ENCODE results near the gene DENND5A. TPM values are rescaled to one million over a fixed set of nuclear protein-coding genes. Genes with fewer than 3 reads are reported as not detected.

The DENND5A gene
- total RNA-seq, 4 donors from 2014 or later, result 6.1 to 67.7 (median 23.2) TPM

- Histone ChIP-seq H3K27me3 (no peaks in the 10 kb centered on the region), H3K27ac (no peak overlapping the region), H3K9me3 (no peaks in the 10 kb centered on the region), H3K4me3 (no peak overlapping the region), H3K36me3 (no peaks in the 10 kb centered on the region), H3K4me1 (no peaks in the 10 kb centered on the region)
- TF ChIP-seq, protein P1, sequence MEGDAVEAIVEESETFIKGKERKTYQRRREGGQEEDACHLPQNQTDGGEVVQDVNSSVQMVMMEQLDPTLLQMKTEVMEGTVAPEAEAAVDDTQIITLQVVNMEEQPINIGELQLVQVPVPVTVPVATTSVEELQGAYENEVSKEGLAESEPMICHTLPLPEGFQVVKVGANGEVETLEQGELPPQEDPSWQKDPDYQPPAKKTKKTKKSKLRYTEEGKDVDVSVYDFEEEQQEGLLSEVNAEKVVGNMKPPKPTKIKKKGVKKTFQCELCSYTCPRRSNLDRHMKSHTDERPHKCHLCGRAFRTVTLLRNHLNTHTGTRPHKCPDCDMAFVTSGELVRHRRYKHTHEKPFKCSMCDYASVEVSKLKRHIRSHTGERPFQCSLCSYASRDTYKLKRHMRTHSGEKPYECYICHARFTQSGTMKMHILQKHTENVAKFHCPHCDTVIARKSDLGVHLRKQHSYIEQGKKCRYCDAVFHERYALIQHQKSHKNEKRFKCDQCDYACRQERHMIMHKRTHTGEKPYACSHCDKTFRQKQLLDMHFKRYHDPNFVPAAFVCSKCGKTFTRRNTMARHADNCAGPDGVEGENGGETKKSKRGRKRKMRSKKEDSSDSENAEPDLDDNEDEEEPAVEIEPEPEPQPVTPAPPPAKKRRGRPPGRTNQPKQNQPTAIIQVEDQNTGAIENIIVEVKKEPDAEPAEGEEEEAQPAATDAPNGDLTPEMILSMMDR (IDR thresholded peaks at IDR 0.05), result no peak
- no peak for TF ChIP-seq POLR2A (IDR thresholded peaks at IDR 0.05)
- DNase-seq, result peak in 1 of 3 donors; percentile 31
Observed at GRCh38 chr11:9269492-9270013, 4.4 kb upstream of the DENND5A start.

DNA sequence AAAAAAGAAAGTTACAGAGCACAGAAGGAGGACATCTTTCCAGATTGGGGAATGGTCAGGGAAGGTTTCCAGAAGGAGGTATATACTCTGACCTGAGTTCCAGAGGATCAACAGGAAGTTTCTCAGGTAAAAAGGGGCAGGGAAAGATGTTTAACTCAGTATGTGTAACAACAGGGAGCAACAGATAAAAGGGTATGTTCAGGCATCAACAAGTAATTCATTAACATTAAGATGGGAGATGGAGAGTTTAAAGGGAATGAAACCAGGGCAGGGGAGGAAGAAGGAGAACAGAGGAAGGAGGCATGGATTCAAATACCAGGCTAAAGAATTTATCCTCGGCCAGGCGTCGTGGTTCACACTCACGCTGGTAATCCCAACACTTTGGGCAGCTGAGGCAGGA lies 2.5 kb upstream of the DENND5A start:
- DNase-seq, result peak in 1 of 3 donors; percentile 28
- Histone ChIP-seq H3K4me3 (no peak overlapping the region), H3K27me3 (no peaks in the 10 kb centered on the region), H3K9me3 (no peaks in the 10 kb centered on the region), H3K4me1 (peaks cover 0 to 3% (median 0%) of the 10 kb centered on the region in 4 donors), H3K27ac (no peak overlapping the region), H3K36me3 (no peaks in the 10 kb centered on the region)
- no peak for TF ChIP-seq POLR2A (IDR thresholded peaks at IDR 0.05)
- TF ChIP-seq, protein P1 (IDR thresholded peaks at IDR 0.05), result no peak

- DNase-seq, result peak in 1 of 3 donors; percentile 35
- no peaks in the 10 kb centered on the region for H3K27me3 ChIP-seq
- no peaks in the 10 kb centered on the region for H3K36me3 ChIP-seq
- no peak overlapping the region for H3K4me3 ChIP-seq
- TF ChIP-seq, protein P1 (IDR thresholded peaks at IDR 0.05), result no peak
- no peak for TF ChIP-seq POLR2A (IDR thresholded peaks at IDR 0.05)
- no peaks in the 10 kb centered on the region for H3K9me3 ChIP-seq
- H3K27ac ChIP-seq, result no peak overlapping the region
- H3K4me1 ChIP-seq, result peaks cover 0 to 3% (median 0%) of the 10 kb centered on the region in 4 donors
Observed at GRCh38 chr11:9266926-9267325, 1.8 kb upstream of the DENND5A start.

DNA sequence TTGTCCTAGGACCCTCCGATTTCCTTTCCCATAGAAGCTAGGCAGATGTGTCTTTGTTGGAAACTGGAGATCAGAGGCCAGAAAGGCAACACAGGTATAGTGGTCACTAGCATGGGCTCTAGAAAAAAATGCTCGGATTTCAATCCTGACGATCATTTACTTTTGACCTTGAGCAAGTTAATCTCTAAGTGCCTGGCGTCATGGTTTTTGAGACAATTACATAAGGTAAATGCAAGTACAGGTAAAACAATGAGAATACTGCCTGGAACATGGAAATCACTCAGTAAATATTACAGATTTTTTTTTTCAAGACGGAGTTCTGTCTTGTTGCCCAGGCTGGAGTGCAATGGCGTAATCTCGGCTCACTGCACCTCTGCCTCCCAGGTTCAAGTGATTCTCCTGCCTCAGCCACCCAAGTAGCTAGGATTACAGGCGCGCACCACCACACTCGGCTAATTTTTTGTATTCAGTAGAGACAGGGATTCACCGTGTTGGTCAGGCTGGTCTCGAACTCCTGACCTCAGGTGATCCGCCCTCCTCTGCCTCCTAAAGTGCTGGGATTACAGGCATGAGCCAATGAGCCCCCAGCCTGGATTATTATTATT lies 1.1 kb upstream of the DENND5A start:
- no peaks in the 10 kb centered on the region for H3K27me3 ChIP-seq
- H3K9me3 ChIP-seq, result no peaks in the 10 kb centered on the region
- H3K27ac ChIP-seq, result no peak overlapping the region
- peaks cover 0 to 3% (median 0%) of the 10 kb centered on the region in 4 donors for H3K4me1 ChIP-seq
- no peak for TF ChIP-seq POLR2A (IDR thresholded peaks at IDR 0.05)
- TF ChIP-seq, protein P1 (IDR thresholded peaks at IDR 0.05), result no peak
- DNase-seq, result no peak
- no peak overlapping the region for H3K4me3 ChIP-seq
- no peaks in the 10 kb centered on the region for H3K36me3 ChIP-seq

GRCh38 chr11:9264316-9265210 lies 587 bp downstream of the DENND5A start:
- Histone ChIP-seq H3K4me3 (peak overlapping the region; percentile 50 to 88 (median 81)), H3K4me1 (peaks cover 0 to 7% (median 0%) of the 10 kb centered on the region in 4 donors), H3K27ac (peak overlapping the region; percentile 79 to 91 (median 84)), H3K9me3 (no peaks in the 10 kb centered on the region), H3K27me3 (no peaks in the 10 kb centered on the region), H3K36me3 (no peaks in the 10 kb centered on the region)
- peak; percentile 50 to 63 (median 56) for DNase-seq
- TF ChIP-seq POLR2A (IDR thresholded peaks at IDR 0.05), result no peak
- TF ChIP-seq, protein P1 (IDR thresholded peaks at IDR 0.05), result no peak

Data from Peyer's patch (tissue), 4 donors.